ENCODE results near the gene UVRAG.

Gene UVRAG

GRCh38 chr11:76030286-76030685, 215.3 kb downstream of the UVRAG start:
- no peak overlapping the region for H3K27ac ChIP-seq
- no peak for TF ChIP-seq CTCF (conservative IDR thresholded peaks at IDR 0.05)

- no peak overlapping the region for H3K27ac ChIP-seq
- no peak for TF ChIP-seq CTCF (conservative IDR thresholded peaks at IDR 0.05)
Measured at GRCh38 chr11:76030968-76031590, 216.1 kb downstream of the UVRAG start.

DNA sequence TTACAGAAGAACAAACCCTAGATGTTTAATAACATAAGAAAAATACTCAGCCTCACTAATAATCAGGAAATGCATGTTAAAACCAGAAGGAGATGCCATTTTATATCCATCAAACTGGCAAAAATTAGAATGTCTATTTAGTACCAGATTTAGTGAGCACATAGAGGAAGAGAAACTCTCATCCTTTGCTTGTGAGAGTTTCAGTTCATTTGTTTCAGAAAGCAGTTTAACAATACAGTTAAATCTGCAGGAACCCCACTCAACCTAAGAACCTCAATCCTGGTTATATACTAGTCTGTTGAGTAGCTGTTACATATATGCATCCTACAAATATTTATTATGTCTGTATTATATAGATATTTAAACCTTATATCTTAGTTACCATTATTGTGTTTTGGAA, 218.7 kb downstream of the UVRAG start:
- no peak overlapping the region for H3K27ac ChIP-seq

GRCh38 chr11:76035020-76035419, 220.0 kb downstream of the UVRAG start:
- TF ChIP-seq CTCF (conservative IDR thresholded peaks at IDR 0.05): no peak
- no peak overlapping the region for H3K27ac ChIP-seq

More for the DNA sequence above, 218.7 kb downstream of the UVRAG start:
- TF ChIP-seq CTCF (conservative IDR thresholded peaks at IDR 0.05): no peak

- H3K27ac ChIP-seq: no peak overlapping the region
- no peak for TF ChIP-seq CTCF (conservative IDR thresholded peaks at IDR 0.05)
Measured at GRCh38 chr11:76038608-76039007, 223.6 kb downstream of the UVRAG start.

DNA sequence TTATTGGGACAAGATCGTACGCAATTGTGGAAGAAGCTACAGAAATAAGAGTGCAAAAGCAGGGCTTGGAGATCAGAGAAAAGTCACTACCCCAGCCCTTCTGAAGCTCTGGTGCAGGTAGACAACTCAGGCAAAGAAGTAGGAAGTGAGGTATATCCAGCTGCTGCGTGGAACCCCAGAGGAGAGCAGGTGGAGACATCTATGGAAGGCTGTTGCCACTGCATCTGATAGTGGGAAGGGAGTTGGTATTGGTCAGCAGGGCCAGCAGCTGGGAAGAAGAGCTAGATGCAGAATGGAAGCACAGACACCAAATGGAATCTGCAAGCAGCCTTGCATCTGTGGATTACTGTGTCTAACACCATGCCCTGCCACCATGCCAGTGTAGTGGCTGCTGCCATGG, 226.2 kb downstream of the UVRAG start:
- H3K27ac ChIP-seq: no peak overlapping the region
- no peak; the same call in 1 of the 2 replicates for TF ChIP-seq CTCF (conservative IDR thresholded peaks at IDR 0.05)

DNA sequence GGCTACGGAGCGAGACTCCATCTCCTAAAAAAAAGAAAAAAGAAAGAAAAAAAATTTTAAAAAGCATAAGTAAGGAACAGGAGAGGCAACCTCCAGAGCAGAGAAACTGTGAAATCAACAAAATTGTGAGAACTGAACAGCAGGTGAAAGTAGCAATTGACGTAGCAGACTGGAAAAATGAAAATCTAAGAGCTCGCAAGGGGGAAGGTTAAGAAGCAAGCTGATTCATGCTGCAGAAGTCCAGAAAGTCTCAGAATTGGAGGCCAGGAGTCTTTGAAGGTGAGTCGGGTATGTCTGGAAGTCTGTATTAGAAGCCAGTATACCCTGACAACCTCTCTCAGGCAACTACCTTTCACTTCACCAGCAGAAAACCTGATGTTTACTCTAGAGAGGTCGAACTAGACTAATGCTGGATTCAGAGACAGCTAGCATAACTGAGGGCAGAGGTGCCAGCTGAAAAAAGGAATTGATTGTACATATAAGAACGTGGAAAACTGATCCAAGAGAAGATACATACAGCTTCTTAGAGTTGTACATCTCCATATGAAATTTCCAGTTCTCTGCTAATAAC, 229.8 kb downstream of the UVRAG start:
- no peak overlapping the region for H3K27ac ChIP-seq
- no peak for TF ChIP-seq CTCF (conservative IDR thresholded peaks at IDR 0.05)

Measured in VCaP (cell line).